Measurements from ENCODE around the gene MAGI1.

Gene MAGI1

GRCh38 chr3:65667963-65668362 lies 370.8 kb downstream of the MAGI1 start:
- no peak for TF ChIP-seq CTCF (conservative IDR thresholded peaks at IDR 0.05; ENCODE audit: low read depth, low read length)
- no peak for DNase-seq (ENCODE audit: low read depth)
- no peak overlapping the region for H3K4me3 ChIP-seq (ENCODE audit: low read depth, low read length)

GRCh38 chr3:65666448-65667091 lies 372.1 kb downstream of the MAGI1 start:
- H3K4me3 ChIP-seq (ENCODE audit: low read depth, low read length), result no peak overlapping the region
- peak; percentile 23 for DNase-seq (ENCODE audit: low read depth)
- TF ChIP-seq CTCF (conservative IDR thresholded peaks at IDR 0.05; ENCODE audit: low read depth, low read length), result peak; percentile 9

- DNase-seq (ENCODE audit: low read depth), result no peak
- no peak for TF ChIP-seq CTCF (conservative IDR thresholded peaks at IDR 0.05; ENCODE audit: low read depth, low read length)
Measured at GRCh38 chr3:65665915-65666314, 372.8 kb downstream of the MAGI1 start.

GRCh38 chr3:65664931-65665330 lies 373.8 kb downstream of the MAGI1 start:
- TF ChIP-seq CTCF (conservative IDR thresholded peaks at IDR 0.05; ENCODE audit: low read depth, low read length), result no peak
- DNase-seq (ENCODE audit: low read depth), result no peak
- no peak overlapping the region for H3K4me3 ChIP-seq (ENCODE audit: low read depth, low read length)

More at GRCh38 chr3:65665915-65666314, 372.8 kb downstream of the MAGI1 start:
- H3K4me3 ChIP-seq (ENCODE audit: low read depth, low read length), result no peak overlapping the region

GRCh38 chr3:65664446-65664845 lies 374.3 kb downstream of the MAGI1 start:
- TF ChIP-seq CTCF (conservative IDR thresholded peaks at IDR 0.05; ENCODE audit: low read depth, low read length), result no peak
- no peak for DNase-seq (ENCODE audit: low read depth)
- H3K4me3 ChIP-seq (ENCODE audit: low read depth, low read length), result no peak overlapping the region

GRCh38 chr3:65662095-65662494 lies 376.6 kb downstream of the MAGI1 start:
- TF ChIP-seq CTCF (conservative IDR thresholded peaks at IDR 0.05; ENCODE audit: low read depth, low read length), result no peak
- H3K4me3 ChIP-seq (ENCODE audit: low read depth, low read length), result no peak overlapping the region
- no peak for DNase-seq (ENCODE audit: low read depth)

GRCh38 chr3:65660000-65660598 lies 378.6 kb downstream of the MAGI1 start:
- TF ChIP-seq CTCF (conservative IDR thresholded peaks at IDR 0.05; ENCODE audit: low read depth, low read length), result no peak
- H3K4me3 ChIP-seq (ENCODE audit: low read depth, low read length), result no peak overlapping the region

More at GRCh38 chr3:65660000-65660598, 378.6 kb downstream of the MAGI1 start:
- no peak for DNase-seq (ENCODE audit: low read depth)

All from choroid plexus epithelial cell (primary cell).